ENCODE measurements around the gene MT3.
"Not testable (repeated sequence)": the region's sequence is repeated elsewhere in the genome, so short reads cannot be mapped to it uniquely, and the experiment has no call there.

Gene MT3

GRCh38 chr16:56580391-56581048 lies 8.8 kb upstream of the MT3 start:
- DNase-seq: no peak

GRCh38 chr16:56582911-56583310 lies 6.4 kb upstream of the MT3 start:
- DNase-seq: not testable (repeated sequence)

GRCh38 chr16:56583351-56584168 lies 5.8 kb upstream of the MT3 start:
- DNase-seq: no peak

- DNase-seq: no peak
Measured at GRCh38 chr16:56584276-56584675, 5.1 kb upstream of the MT3 start.

GRCh38 chr16:56588781-56589140 lies 567 bp upstream of the MT3 start:
- no peak for DNase-seq

GRCh38 chr16:56591377-56592060 lies 2.2 kb downstream of the MT3 start:
- no peak for DNase-seq

GRCh38 chr16:56593573-56594291 lies 4.4 kb downstream of the MT3 start:
- DNase-seq: no peak

- no peak for DNase-seq
Measured at GRCh38 chr16:56594292-56594619, 4.9 kb downstream of the MT3 start.

- DNase-seq: no peak
Measured at GRCh38 chr16:56600398-56600999, 11.2 kb downstream of the MT3 start.

GRCh38 chr16:56601325-56601724 lies 12.0 kb downstream of the MT3 start:
- no peak for DNase-seq

GRCh38 chr16:56603589-56603988 lies 14.3 kb downstream of the MT3 start:
- DNase-seq: peak in 1 of 2 experiments; percentile 14

GRCh38 chr16:56604966-56605365 lies 15.6 kb downstream of the MT3 start:
- DNase-seq: no peak

GRCh38 chr16:56605475-56605874 lies 16.1 kb downstream of the MT3 start:
- no peak for DNase-seq

- DNase-seq: no peak
Measured at GRCh38 chr16:56606071-56606475, 16.7 kb downstream of the MT3 start.

- no peak for DNase-seq
Measured at GRCh38 chr16:56606476-56607108, 17.3 kb downstream of the MT3 start.

- no peak for DNase-seq
Measured at GRCh38 chr16:56607109-56607618, 17.8 kb downstream of the MT3 start.

- DNase-seq: no peak
Measured at GRCh38 chr16:56607675-56608042, 18.3 kb downstream of the MT3 start.

- peak; percentile 85 to 88 for DNase-seq
Measured at GRCh38 chr16:56608043-56608875, 18.9 kb downstream of the MT3 start, which contains the start of gene MT2A. MT2A (plus strand) TSS chr16:56608584; CDS start chr16:56608656, 72 bp downstream.

- DNase-seq: no peak
Measured at GRCh38 chr16:56608876-56609462, 19.6 kb downstream of the MT3 start.

- DNase-seq: peak; percentile 52 to 77
Measured at GRCh38 chr16:56609463-56609921, 20.2 kb downstream of the MT3 start.
